MCF 10A (cell line): ENCODE data around the gene TMEM161B. TPM values are rescaled to one million over a fixed set of nuclear protein-coding genes. Genes with fewer than 3 reads are reported as not detected.

Experiments
- BruUV-seq: library from RNA; stranded (reverse); fragments of 400-500 nt; replicated peaks from 2 replicates; lab custom pipeline; 2021; lab: Mats Ljungman, UMichigan
- CTCF ChIA-PET: fragments of 300-600 bp; sonication (Branson Sonifier 250); formaldehyde crosslinking; extraction: SDS; loops from one replicate; lab custom pipeline; 2021; ENCODE audit warnings: antibody characterized with exemption, inconsistent platforms; lab: Yijun Ruan, JAX
- POLR2A ChIA-PET: fragments of 300-600, 350-650 bp; sonication (Branson Sonifier 250); formaldehyde crosslinking; extraction: SDS; loops from one replicate; lab custom pipeline; 2020; ENCODE audit warnings: antibody characterized with exemption, inconsistent platforms; lab: Yijun Ruan, JAX
- DNase-seq: peaks from one replicate; pipeline ENCODE4 v3.0.0-alpha.2; 2018; ENCODE audit not compliant: unreplicated experiment
- H3K27ac Mint-ChIP-seq: one replicate; pipeline ENCODE4 v1.8.0; 2022; ENCODE audit warnings: mild to moderate bottlenecking, low read depth, mixed read lengths; ENCODE audit not compliant: unreplicated experiment
- H3K27me3 Mint-ChIP-seq: one replicate; pipeline ENCODE4 v1.8.0; 2022; ENCODE audit warnings: mixed read lengths; ENCODE audit not compliant: insufficient read depth, unreplicated experiment
- H3K36me3 Mint-ChIP-seq: one replicate; pipeline ENCODE4 v1.8.0; 2022; ENCODE audit warnings: mild to moderate bottlenecking, moderate library complexity, mixed read lengths; ENCODE audit not compliant: insufficient read depth, unreplicated experiment
- H3K4me1 Mint-ChIP-seq: one replicate; pipeline ENCODE4 v1.8.0; 2022; ENCODE audit warnings: mixed read lengths; ENCODE audit not compliant: insufficient read depth, unreplicated experiment
- H3K4me3 Mint-ChIP-seq: one replicate; pipeline ENCODE4 v1.8.0; 2022; ENCODE audit warnings: mild to moderate bottlenecking, moderate library complexity, mixed read lengths; ENCODE audit not compliant: unreplicated experiment
- H3K9me3 Mint-ChIP-seq: one replicate; pipeline ENCODE4 v1.8.0; 2022; ENCODE audit warnings: mixed read lengths; ENCODE audit not compliant: unreplicated experiment
- CTCF ChIP-seq: fragments of 200-600 bp; IDR thresholded peaks from one replicate; pipeline ENCODE4 v1.8.0; 2022; ENCODE audit warnings: antibody characterized with exemption, mild to moderate bottlenecking; ENCODE audit not compliant: unreplicated experiment
- intact Hi-C: fragments of 100-400 bp; cut with micrococcal nuclease; formaldehyde crosslinking; loops from 2 replicates; pipeline ENCODE4 v1.14.1; 2022
- total RNA-seq: library from RNA; stranded (reverse); gene quantifications from 2 replicates; pipeline ENCODE4 v1.2.3, GENCODE V29; 2022

Gene TMEM161B
- total RNA-seq, 1 experiment from 2014 or later: 14.0 TPM

- intact Hi-C loops: no loop called here
- DNase-seq: no peak
- Mint-ChIP-seq H3K36me3 (peaks cover 22% of the 10 kb centered on the region), H3K9me3 (no peaks in the 10 kb centered on the region), H3K4me3 (no peak overlapping the region), H3K4me1 (peaks cover 6% of the 10 kb centered on the region), H3K27me3 (no peaks in the 10 kb centered on the region), H3K27ac (no peak overlapping the region)
- no TSS peak for BruUV-seq
- ChIA-PET POLR2A (interaction anchor here (0.6 kb wide), 1 partner anchor 8 kb away, joined by 3 read pairs; no protein-coding TSS in a partner anchor), CTCF (interaction anchor here (0.6 to 1.1 kb wide), 3 partner anchors 11 to 453 kb away, joined by 3 to 4 read pairs (median 4); no protein-coding TSS in a partner anchor)
- TF ChIP-seq CTCF: no peak
Observed at GRCh38 chr5:88226881-88227450, 41.7 kb downstream of the TMEM161B start.

- H3K9me3 Mint-ChIP-seq: no peaks in the 10 kb centered on the region
- peaks cover 45% of the 10 kb centered on the region for H3K36me3 Mint-ChIP-seq
- DNase-seq: no peak
- ChIA-PET POLR2A (no interaction called here), CTCF (no interaction called here)
- no peak for TF ChIP-seq CTCF
- H3K4me1 Mint-ChIP-seq: no peaks in the 10 kb centered on the region
- H3K4me3 Mint-ChIP-seq: no peak overlapping the region
- no peak overlapping the region for H3K27ac Mint-ChIP-seq
- intact Hi-C loops: no loop called here
- no TSS peak for BruUV-seq
- no peaks in the 10 kb centered on the region for H3K27me3 Mint-ChIP-seq
Observed at GRCh38 chr5:88214655-88215054, 54.0 kb downstream of the TMEM161B start.

- TF ChIP-seq CTCF: no peak
- CTCF ChIA-PET: interaction anchor here (1.0 kb wide), 1 partner anchor 426 kb away, joined by 3 read pairs; no protein-coding TSS in a partner anchor
- Mint-ChIP-seq H3K4me1 (no peaks in the 10 kb centered on the region), H3K27me3 (no peaks in the 10 kb centered on the region), H3K4me3 (no peak overlapping the region), H3K9me3 (no peaks in the 10 kb centered on the region), H3K36me3 (peaks cover 32% of the 10 kb centered on the region), H3K27ac (no peak overlapping the region)
- no TSS peak for BruUV-seq
- intact Hi-C loops: no loop called here
- no peak for DNase-seq
- POLR2A ChIA-PET: no interaction called here
Observed at GRCh38 chr5:88207575-88207974, 61.1 kb downstream of the TMEM161B start.

GRCh38 chr5:88203981-88204750 lies 64.5 kb downstream of the TMEM161B start:
- ChIA-PET POLR2A (no interaction called here), CTCF (interaction anchor here (0.6 kb wide), 3 partner anchors 52 to 829 kb away, joined by 3 read pairs; no protein-coding TSS in a partner anchor)
- BruUV-seq: no TSS peak
- H3K36me3 Mint-ChIP-seq: peaks cover 44% of the 10 kb centered on the region
- no peak for DNase-seq
- H3K9me3 Mint-ChIP-seq: no peaks in the 10 kb centered on the region
- TF ChIP-seq CTCF: no peak
- no peak overlapping the region for H3K27ac Mint-ChIP-seq
- H3K4me1 Mint-ChIP-seq: no peaks in the 10 kb centered on the region
- intact Hi-C loops: no loop called here
- no peak overlapping the region for H3K4me3 Mint-ChIP-seq
- H3K27me3 Mint-ChIP-seq: no peaks in the 10 kb centered on the region
